Raji (cell line): ENCODE data around the gene DIP2B.
A peak's percentile ranks its signal among the peaks of the same experiment; 100 is the strongest.

Experiments used
- POLR2A ChIP-seq: IDR thresholded peaks from 2 replicates; pipeline ENCODE4 v1.6.1; 2011; ENCODE audit warnings: low read depth, low read length, control low read depth; ENCODE audit not compliant: insufficient read depth

The DIP2B gene, protein sequence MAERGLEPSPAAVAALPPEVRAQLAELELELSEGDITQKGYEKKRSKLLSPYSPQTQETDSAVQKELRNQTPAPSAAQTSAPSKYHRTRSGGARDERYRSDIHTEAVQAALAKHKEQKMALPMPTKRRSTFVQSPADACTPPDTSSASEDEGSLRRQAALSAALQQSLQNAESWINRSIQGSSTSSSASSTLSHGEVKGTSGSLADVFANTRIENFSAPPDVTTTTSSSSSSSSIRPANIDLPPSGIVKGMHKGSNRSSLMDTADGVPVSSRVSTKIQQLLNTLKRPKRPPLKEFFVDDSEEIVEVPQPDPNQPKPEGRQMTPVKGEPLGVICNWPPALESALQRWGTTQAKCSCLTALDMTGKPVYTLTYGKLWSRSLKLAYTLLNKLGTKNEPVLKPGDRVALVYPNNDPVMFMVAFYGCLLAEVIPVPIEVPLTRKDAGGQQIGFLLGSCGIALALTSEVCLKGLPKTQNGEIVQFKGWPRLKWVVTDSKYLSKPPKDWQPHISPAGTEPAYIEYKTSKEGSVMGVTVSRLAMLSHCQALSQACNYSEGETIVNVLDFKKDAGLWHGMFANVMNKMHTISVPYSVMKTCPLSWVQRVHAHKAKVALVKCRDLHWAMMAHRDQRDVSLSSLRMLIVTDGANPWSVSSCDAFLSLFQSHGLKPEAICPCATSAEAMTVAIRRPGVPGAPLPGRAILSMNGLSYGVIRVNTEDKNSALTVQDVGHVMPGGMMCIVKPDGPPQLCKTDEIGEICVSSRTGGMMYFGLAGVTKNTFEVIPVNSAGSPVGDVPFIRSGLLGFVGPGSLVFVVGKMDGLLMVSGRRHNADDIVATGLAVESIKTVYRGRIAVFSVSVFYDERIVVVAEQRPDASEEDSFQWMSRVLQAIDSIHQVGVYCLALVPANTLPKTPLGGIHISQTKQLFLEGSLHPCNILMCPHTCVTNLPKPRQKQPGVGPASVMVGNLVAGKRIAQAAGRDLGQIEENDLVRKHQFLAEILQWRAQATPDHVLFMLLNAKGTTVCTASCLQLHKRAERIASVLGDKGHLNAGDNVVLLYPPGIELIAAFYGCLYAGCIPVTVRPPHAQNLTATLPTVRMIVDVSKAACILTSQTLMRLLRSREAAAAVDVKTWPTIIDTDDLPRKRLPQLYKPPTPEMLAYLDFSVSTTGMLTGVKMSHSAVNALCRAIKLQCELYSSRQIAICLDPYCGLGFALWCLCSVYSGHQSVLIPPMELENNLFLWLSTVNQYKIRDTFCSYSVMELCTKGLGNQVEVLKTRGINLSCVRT (N-terminal part only)

DNA sequence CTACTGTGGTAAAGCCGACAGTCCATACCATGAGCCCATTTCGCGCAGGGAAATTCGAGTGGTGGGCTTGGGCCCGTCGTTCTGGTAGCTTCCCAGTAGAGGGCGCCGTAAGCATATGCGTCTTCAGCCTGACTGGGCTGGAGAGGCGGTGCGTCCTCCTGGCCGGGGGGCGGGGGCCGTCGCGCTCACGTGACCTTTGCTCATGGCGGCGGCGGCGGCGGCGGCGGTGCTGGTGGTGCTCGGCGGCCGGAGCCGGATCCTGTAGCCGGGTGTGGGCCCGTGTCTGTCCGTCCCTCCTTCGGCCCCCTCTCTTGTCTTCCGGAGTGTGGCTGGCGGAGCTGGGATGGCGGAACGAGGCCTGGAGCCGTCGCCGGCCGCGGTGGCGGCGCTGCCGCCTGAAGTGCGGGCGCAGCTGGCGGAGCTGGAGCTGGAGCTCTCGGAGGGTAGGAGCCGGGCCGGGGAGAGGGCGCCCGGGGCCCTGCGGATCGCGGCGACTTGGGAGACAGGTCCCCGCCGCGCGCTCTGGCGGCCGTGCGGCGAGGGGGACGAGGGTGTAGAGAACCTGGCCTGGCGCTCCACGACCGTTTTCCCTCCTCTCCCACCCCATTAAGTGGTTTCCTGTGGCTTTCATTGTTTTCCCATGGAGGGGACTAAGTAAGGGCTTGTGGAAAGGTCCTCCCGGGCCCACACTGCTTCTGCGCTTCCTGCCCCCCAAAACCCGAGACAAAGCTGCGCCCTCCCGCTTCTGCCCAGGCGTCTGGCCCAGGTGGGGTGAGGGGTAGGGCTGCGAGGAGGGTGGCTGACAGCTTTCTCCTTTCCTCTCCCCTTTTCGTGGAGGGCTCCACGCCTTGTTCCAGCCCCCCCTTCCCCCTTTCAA lies at the start of gene DIP2B:
Gene DIP2B, plus strand, starts transcription at position 188 of the 877 bp plus-strand sequence. Its CDS starts 156 bp downstream, at position 344.
- TF ChIP-seq POLR2A: peak; percentile 72

DNA sequence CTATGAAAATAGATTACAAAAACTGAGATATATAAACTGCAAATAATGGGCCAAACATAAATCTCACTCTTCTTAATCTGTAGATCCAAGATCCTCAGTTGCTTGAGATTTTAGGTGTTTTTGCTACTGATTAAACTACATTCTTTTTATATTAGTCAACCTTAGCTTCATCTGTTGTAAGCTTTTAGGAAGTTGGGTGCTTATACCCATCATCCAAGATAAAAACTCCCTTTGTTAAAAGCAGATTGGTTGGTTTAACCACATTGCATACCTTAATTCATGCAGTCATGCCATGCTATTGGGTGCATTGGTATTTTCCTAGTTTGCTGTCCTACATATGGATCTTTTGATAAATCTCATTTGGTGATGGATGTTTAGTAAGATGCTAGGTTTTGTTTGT lies 46.2 kb upstream of the DIP2B start:
- TF ChIP-seq POLR2A: no peak

DNA sequence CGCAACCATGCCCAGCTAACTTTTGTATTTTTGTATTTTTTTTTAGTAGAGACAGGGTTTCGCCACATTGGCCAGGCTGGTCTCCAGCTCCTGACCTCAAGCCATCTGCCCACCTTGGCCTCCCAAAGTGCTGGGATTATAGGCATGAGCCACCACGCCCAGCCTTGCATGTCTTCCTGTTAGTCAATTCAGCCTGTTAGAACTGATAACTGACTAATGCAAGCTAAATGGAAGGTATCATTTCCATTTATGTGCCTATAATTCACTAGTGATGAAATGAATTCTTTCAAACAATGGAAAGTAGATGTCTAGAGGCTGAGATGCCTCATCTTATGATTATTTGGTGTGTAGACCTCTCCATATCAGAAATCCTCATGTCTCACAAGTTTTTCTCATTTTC lies 37.3 kb upstream of the DIP2B start:
- no peak for TF ChIP-seq POLR2A

DNA sequence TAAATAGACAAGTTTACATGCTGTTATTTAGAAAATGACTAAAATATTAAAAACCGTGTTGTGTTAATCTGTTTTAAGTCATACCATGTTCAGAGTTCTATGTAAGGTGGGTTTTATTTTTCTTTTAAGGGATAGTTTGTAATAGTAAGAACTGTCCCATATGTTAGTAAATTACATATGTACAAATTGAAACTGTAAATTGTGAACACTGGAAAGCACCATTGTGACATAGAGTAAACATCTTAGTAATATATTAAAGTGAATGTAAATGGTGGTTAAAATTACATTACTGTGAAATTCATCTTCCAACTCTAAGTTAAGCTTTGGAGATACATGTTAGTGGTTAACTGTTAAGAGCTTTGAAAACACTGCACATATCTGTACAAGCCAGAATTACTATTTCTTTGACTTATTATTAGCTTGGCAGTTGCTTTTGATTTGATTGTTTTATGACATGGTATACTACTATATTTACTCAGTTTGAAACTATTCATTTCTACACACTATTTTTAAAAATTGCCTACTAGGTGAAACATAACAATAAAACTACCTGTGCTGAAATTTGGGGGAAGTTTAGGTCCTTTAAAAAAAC lies 27.4 kb upstream of the DIP2B start:
- TF ChIP-seq POLR2A: no peak

DNA sequence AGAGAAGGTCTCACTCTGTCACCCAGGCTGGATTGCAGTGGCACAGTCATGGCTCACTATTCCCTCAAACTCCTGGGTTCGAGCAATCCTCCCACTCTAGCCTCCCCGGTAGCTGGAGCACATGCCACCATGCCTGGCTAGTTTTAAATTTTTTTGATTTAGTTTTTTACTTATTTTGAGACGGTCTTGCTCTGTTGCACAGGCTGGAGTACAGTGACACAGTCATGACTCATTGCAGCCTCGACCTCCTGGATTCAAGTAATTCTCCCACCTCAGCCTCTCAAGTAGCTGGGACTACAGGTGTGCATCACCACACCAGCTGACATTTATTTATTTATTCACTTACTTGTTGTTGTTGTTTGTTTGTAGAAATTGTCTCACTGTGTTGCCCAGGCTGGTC lies 22.2 kb upstream of the DIP2B start:
- TF ChIP-seq POLR2A: no peak

DNA sequence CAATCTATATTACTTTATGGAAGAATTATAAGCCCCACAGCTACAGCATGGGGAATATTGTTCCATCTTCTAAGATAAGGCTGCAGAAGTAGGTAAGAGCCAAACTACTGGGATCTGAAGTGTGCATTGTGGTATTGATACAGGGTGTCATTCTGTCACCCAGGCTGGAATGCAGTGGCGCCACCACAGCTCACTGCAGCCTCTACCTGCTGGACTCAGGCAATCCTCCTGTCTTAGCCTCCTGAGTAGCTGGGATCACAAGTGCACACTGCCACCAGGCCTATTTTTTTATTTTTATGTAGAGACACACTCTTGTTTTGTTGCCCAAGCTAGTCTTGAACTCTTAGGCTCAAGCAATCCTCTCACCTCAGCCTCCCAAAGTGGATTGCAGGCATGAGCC lies 21.3 kb upstream of the DIP2B start:
- TF ChIP-seq POLR2A: no peak

DNA sequence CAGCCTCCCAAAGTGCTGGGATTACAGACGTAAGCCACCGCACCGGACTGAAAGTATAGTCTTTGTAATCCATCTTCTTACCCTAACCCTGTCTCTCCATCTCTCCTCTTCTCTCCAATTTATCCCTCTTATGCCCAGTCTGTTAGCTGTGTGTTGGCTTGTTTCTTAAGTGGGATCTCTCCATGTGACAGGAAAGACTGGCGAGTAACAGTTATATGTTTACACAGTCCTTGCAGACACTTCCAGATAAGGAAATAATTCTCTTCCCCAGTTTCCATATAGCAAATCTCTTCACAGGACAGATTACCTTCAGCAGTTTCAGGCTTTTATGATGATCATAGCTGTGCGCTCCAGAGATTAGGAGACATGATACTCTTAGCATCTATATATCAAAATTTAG lies 16.0 kb upstream of the DIP2B start:
- TF ChIP-seq POLR2A: no peak

DNA sequence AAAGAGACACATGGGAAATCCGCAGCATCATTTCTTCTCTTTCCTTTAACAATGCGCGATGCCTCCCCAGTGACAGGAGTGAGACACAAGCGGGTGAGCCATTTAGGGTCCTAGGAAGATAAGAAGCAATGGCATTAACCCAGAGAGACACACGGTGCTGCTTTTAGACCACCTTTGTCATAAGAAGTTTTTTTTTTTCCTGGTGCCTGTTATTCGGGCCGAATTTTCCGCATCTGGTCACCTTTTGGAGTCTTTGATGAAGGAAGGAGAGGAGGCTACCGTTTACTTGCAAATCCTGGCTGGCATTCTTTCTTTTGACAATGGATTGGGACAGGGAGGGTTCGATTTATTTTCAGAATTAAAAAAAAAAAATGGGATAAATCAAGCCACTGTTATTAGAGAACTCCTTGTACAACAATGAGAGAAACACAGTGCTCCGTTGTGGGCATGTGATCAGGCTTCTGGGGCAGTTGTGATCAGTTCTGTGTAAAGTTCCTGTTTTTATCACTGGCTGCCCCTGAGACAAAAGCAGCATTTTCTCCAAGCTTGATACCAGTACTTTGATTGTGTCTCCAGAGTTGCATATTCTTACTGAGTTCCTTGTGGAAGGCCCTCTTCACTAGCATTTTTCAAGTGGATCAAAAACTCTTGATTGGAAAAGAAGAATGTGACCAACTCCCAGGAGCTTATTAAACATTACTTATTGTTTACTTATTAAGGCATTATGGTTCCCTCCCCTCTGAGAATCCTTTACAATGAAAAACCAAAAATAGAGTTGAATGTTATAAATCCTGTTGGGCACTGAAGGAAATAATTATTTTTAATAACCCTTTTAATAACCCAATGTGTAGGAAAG lies 1.1 kb downstream of the DIP2B start:
- TF ChIP-seq POLR2A: no peak

DNA sequence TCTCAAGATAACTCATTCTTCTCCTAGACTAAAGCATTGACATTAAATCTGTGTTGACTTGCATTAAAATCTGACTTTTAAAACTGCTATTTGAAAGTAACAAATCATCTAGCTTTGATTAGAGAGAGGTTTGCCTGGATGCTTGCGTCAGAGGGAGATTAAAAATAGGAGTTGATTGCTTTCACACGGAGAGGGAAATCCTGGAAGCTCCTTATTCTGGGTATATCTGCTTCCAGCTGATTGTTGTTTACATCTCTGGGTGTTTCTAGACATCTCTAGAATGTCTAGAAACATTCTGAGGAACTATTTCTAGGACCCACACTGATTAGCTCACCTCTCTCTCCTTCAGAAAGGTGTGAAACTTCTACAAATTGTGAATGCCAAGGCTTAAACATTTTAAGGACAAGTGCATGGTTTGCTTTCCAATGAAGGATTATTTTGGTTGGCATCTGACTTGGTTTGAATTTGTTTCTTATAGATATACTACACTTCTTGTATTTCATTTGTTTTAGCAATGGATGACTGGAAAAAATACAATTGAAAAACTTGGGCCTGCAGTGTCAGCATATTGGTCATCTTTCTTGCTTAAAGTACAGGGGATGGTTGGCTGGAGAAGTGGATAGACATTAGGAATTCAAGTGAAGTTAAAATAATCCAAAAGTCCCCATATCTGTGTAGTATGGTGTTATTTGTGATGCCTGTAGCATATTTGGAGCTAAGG lies 2.1 kb downstream of the DIP2B start:
- TF ChIP-seq POLR2A: no peak

DNA sequence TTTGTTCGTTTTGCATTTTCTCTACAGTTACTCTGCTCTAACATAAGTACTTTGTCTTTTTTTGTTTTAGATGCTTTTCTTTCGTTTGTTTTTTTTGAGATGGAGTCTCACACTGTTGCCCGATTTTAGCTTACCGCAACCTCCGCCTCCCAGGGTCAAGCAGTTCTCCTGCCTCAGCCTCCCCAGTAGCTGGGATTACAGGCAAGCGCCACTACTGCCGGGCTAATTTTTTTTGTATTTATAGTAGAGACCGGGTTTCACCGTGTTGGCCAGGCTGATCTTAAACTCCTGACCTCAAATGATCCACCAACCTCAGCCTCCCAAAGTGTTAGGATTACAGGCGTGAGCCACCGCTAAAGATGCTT lies 2.7 kb downstream of the DIP2B start:
- TF ChIP-seq POLR2A: no peak

DNA sequence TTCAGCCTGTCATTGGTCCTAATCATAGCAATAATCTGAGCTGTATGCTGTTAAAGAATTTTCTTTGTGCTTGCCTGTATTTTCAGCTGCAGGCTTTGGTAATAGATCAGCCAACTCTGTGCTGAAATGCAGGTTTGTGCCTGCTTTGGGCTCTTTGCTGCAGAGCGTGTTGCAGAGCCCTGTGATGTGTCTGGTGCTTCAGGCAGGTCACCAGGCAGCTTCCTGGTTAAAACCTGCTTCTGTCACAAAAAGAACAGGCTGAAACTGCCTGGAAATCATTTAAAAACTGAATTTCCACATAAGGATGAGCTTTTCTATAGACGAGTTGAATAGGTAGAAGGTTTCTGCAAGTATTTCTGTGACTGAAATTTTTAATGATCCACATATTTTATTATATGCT lies 3.1 kb downstream of the DIP2B start:
- TF ChIP-seq POLR2A: no peak

DNA sequence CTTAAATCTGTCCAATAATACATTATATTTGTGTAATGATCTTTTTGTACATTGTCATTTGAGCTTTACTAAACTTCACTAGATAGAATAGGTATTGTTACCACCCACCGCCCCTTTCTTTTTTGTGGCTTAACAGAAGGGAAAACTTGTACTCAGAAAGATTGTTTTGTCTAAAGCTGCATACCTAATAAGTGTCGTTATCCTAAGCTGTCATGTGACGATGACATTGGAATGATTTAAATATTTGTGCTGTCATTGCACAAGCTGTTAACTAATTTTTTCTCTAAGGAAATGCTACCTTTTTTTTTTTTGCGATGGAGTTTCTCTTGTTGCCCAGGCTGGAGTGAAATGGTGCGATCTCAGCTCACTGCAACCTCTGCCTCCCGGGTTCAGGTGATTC lies 3.6 kb downstream of the DIP2B start:
- no peak for TF ChIP-seq POLR2A
